Right renal pelvis (tissue), 4 donors: ENCODE data around the gene CSNK2B. TPM values are rescaled to one million over a fixed set of nuclear protein-coding genes. Genes with fewer than 3 reads are reported as not detected.

ENCODE experiments used
- DNase-seq, 4 donors: peaks; one replicate each; pipeline ENCODE4 v3.0.0-alpha.2; 2013; ENCODE audit warnings: low read depth in 4 of 4, low spot score in 3 of 4, missing footprints in 1 of 4
- polyA plus RNA-seq, 4 donors: library from polyadenylated mRNA; unstranded; fragments of 120-200 nt; gene quantifications; one replicate each; pipeline ENCODE4 v1.2.1, GENCODE V29; 2013; ENCODE audit not compliant: insufficient read length in 4 of 4

The CSNK2B gene
- polyA plus RNA-seq, 4 donors, result 237 to 255 (median 246) TPM

DNA sequence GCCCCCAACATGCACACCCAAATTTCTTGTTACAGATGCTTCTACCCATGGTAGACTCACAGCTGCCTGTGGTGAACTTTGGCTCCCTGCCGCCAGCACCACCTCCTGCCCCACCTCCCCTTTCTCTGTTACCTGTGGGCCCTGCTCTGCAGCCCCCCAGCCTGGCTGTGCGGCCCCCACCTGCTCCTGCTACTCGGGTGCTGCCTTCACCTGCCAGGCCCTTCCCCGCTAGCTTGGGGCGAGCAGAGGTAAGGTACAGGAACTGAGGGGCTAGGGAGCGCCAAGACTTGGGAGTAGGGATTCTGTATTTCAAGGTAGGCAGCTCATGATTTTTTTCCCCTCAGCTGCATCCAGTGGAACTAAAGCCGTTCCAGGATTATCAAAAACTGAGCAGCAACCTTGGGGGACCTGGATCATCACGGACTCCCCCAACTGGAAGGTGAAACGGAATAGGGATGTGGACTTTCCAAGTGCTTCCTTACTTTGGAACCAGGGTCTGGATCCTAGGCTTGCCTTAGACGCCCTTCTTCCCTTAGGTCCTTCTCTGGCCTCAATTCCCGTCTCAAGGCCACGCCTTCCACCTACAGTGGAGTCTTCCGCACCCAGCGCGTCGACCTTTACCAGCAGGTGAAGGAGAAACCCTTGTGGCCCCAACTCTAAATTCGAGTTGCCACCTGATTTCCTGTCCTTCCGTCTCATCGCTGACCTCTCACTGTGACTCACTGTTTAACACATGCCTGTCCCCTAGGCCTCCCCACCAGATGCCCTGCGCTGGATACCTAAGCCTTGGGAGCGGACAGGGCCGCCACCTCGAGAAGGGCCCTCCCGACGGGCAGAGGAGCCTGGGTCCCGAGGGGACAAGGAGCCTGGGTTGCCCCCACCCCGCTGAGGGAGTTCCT, 28.9 kb upstream of the CSNK2B start:
- DNase-seq, result no peak

DNA sequence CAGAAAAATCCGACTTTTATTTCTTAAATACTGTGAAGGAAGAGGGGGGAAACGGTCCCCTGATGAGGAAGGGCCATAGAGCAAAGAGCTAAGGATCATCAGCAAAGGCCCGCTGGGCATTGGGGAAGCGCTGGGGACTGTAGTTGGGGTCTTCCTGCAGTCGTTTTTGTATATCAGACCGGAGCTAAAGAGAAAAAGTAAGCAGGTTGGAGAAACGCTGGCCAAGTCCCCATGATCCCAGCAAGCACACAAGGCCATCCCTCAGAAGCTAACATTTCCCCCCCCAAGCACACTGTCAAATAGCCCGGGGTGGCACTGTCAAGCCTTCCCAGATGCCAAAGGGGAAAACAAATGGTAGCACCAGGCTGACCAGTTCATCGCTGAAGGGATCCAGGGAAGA, 26.8 kb upstream of the CSNK2B start:
- no peak for DNase-seq

DNA sequence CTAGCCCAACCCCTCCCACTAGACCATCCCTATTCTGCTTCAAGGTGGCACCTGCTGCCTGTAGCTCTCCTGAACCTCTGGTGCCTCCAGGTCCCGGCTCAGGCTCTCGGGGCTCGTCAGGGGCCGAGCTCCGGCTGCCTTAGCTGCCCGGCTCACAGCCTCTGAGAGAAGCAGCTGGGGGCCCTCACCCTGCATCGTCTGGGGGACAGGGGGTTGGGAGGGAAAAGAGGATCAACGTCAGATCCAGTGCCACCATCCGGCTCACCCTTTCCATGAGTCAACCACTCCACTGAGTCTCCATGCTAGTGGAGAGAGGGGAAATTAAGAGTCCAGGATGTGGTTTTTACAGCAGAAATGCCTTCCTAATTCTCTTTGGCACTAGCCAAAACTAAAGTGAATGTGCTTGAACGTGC, 26.4 kb upstream of the CSNK2B start:
- no peak for DNase-seq

DNA sequence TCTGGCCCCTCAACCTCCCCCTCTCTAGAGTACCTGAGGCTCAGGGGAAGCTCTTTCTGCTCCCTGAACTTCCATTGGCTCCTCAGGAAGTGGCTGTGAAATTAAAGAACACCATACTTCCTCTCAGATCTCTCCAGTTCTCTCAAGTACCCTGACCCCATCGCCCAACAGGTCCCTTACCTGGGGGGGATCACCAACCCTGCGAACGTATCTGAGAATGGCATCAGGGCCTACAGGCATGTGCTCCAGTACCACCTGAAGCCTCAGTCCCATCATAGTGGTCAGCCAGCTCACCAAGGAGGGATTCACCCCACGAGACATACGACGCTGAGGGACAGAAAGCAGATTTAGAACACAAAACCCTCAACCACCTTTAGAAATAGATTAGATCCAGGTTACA, 25.3 kb upstream of the CSNK2B start:
- no peak for DNase-seq

DNA sequence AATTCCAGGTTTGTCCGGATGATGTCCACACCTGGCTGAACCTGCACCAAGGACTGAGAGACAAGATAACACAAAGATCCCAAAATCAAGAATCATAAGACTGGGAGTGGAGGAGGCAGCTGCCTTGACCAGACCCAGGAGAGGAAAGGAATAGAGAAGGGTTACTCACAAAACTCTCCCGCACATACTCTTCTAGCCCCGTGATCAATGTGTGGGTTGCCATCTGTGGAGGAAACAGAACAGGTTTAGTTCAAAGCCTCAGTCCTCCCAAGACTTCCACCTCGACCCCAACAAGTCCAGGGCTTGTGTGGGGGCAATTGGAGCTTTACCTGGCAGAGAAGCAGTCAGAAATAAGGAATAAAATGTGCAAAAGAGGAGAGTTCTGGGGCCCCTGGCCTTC, 24.5 kb upstream of the CSNK2B start:
- no peak for DNase-seq

DNA sequence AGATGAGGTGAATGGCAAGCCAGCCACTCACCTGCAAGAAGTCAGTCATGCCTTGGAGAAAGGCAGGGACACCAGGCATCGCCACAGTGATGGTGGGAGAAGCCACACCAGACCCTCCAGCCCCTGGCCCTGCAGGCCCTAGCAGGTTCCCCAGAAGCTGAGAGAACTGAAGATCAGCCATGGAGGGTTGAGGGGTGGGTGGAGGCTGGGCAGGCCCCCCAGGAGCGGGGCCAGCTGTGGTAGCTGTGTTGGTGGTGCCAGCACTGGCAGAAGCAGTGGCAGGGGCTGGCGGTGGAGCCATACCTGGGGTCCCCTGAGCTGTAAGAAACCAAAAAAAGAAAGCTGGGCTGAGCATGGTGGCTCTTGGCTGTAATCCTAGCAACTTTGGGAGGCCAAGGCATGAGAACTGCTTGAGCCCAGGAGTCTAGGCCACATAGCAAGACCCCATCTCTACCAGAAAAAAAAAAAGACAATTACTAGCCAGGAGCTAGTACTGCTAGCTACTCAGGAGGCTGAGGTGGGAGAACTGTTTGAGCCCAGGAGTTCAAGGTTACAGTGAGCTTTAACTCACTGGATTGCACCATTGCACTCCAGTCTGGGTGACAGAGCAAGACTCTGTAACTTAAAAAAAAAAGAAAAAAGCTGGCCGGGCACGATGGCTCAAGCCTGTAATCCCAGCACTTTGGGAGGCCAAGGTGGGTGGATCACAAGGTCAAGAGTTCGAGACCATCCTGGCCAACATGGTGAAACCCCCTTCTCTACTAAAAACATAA, 22.9 kb upstream of the CSNK2B start:
- no peak for DNase-seq

DNA sequence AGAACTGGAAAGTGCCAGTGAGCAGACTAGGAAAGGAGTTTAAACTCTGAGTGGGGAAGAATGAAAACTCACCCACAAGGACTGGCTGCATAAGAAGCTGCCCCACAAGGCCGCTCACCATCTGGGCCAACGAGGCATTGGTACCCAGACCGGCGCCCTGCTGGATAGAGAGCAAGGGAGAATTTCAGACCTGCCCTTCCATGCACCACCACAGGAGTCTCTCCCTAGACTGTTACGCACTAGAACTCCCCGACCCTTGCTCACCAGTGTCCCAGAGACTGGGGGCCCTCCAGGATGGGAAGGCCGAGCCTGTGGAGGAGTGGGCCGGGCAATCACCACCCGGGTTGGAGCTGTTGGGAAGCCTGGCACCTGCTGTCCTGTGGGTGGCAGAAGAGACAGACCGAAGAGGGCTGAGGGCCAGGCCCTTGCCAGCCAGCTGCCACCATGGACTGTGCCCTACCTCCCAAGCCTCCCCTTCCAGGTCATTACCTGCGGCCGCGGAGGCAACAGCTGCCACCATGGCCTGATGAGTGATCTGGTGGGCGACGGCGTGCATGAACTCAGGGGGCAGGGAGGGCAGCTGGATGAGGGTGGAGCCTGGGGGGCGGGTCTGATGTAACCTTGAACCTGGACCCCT, 21.9 kb upstream of the CSNK2B start:
- DNase-seq, result no peak

DNA sequence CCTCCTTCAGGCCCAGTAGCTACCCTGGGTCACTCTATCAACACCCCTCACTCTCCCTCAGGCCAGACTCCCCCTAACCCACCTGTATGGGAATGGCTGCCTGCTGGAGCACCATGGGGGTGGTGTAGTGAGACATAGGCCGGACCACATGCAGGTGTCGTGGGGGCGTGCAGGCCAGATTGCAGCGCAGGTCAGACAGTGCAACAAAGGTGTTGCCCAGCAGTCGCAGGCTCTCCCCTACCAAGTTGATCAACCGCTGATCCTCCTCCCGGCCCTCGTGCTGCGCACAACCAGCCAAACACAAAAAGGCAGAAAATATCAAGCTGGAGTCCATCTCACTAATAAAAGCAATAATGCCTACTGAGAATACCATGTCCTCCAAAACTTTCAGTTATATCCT, 20.6 kb upstream of the CSNK2B start:
- DNase-seq, result no peak

DNA sequence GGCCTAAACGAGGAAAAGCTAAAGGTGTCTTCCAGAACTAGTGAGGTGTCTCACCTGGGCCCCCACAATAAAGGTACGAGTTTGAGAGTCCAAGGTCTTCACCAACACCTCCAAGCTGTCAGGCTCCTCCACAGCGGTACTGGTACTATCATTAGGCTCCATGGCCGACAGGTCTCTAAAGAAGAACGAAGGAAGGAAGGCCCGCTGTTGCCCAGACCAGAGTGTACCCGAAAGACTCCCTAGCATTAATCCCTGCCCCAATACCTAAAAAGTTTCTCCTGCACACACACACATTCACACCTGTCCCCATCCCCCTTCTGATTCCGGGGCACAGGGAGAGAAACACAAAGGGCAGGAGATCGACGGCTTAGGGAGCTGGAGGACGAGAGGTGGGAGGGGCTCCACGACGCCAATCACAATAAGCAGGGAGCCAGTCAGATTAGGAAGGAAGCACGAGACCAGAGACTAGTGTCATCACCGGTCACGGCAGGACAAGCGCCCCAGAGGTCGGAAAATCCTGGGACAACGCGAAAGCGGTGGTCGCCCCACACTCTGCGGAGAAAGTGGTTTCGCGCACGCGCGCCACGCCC, 14.2 kb upstream of the CSNK2B start:
- DNase-seq, result peak in 1 of 4 donors; percentile 56

DNA sequence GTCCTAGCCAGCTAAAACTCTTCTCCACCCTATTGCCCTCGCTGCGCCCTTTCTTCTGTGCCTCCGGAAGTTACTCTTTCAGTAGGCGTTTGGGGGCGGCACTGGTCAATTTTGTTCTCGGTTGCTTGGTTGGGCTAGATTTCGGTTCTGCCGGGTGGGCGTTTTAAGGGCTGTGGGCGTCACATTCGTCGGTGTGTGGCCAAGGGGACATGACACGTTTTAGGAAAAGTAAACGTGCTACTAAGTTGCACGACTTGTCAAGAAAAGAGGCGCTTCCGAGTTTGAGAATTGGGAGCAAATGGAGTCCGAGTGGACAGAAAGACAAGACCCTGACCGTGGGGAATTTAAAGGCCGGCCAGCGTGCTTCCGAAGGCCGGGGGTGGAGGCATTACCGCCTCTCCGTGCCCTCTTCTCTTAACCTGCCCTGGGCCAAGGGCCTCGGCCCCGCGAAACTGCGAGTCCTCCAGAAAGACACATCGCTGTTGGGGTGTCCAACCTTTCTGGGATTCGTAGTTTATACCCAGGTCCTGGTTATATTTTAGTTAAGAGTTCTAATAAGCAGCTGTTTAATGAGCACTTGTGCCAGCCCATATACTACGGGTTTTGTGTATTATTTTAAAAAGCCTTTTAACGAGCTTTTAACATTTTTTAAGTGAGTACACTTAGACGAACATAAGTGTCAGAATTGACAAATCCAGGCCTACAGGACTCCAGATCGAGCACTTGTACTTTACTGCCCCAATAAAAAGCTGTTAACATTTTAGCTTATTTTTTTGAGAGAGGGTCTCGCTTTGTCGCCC, 12.8 kb upstream of the CSNK2B start:
- no peak for DNase-seq

DNA sequence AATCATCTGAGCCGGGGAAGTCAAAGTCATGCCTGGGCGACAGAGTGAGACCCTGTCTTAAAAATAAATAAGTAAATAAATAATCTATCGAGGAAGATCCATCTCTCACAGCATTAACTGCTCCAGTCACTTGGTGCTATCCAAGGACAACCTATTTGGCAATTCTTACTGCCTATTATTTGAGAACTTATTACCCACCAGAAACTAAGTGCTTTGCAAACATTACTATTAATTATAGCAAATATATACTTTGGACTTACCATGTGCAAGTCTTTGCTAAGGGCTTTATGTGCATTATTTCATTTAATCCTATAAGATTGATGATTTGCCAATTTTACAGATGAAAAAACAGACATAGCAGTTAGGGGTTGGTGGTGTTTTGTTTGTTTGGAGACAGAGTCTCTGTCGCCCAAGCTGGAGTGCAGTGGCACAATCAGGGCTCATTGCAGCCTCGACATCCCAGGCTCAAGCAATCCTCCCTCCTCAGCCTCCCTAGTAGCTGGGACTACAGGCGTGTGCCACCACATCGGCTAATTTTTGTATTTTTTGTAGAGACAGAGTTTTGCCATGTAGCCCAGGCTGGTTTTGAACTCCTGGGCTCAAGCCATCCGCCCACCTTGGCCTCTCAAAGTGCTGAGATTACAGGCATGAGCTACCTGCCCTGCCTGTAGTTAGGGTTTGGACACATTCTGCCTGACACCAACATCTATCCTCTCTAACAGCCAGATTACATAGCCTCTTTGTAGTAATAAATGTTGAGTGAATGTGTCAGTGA, 11.1 kb upstream of the CSNK2B start:
- DNase-seq, result no peak

GRCh38 chr6:31655349-31656237, 10.3 kb upstream of the CSNK2B start, which contains the start of gene APOM:
Gene APOM (plus strand): TSS chr6:31655894. CDS start chr6:31655967, 73 bp downstream.
- DNase-seq, result no peak

DNA sequence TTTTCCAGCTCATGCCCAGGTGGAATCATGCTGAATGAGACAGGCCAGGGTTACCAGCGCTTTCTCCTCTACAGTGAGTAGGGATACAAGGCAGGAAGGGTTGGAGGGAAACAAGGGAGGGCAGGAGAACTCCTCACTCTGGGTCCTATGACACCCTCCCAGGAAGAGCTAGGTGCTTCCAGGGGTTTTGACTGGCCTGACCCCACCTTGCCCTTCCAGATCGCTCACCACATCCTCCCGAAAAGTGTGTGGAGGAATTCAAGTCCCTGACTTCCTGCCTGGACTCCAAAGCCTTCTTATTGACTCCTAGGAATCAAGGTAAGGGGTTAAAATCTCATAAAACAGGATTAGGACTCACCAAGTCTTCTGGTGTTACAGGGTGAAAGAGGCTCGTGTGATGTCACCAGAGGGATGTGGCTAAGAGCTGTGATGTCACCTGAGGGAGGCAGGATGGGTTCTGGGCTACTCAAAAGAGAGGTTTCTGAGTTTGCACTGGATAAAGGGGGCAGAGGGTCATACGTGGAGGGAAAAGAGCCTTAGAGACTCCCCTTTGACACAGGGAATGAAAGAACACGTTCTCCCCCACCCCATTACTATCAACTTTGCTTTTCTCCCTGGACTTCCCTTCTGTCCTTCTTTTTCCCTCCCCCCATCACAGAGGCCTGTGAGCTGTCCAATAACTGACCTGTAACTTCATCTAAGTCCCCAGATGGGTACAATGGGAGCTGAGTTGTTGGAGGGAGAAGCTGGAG, 8.3 kb upstream of the CSNK2B start:
- DNase-seq, result no peak

DNA sequence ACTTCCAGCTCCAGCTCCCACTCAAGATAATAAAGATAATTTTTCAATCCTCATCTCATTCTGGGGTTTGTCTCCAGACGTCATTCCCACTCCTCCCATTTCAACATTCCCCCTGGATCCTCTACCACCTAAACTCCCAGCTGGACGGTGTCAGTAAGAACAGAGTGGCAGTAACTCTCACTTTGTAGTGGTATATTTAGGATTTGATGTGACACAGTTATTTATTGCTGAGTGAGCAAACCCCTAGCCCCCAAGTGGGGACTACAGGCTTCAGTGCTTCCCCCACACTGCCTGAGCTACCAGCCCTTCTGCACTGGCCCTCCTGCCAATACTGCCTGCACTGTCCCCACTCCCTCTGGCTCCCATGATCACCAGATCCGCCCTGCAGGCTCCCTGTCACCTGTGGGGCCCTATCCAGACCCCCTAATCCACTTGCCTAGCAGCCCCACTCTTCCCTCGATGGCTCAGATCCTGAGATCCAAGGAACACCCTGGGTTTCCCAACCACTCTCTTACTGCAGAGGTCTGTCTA, 7.7 kb upstream of the CSNK2B start:
- DNase-seq, result no peak

DNA sequence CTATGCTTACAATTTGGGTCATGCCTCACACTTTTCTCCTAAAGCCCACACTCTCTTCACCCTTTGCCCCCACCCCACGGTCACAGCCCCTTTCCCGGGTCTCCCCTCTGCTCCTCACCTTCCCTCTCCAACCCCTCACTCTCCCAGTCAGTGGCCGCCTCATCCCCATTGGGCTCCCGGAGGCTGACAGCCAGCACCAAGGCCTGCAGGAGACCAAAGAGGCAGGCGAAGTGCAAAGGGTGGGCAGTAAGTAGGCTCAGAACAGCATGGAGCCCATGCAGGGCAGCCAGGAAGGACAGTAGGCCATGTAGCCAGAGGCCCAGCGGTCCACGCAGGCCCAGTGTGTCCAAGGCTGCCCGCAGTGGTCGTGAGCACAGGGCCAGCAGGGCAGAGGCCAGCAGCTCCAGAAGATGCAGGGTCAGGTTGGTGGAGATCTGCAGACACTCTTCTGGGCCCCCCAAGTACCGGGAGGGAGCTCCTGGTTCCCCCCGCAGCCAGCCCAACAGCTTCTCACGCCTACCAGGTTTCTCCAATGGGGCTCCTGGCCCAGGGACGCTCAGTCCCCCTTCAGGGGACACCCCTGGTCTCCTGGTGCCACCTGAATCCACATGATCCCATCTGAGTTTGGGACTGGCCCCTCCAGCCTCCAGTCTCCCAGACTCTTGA, 6.8 kb upstream of the CSNK2B start:
- no peak for DNase-seq

DNA sequence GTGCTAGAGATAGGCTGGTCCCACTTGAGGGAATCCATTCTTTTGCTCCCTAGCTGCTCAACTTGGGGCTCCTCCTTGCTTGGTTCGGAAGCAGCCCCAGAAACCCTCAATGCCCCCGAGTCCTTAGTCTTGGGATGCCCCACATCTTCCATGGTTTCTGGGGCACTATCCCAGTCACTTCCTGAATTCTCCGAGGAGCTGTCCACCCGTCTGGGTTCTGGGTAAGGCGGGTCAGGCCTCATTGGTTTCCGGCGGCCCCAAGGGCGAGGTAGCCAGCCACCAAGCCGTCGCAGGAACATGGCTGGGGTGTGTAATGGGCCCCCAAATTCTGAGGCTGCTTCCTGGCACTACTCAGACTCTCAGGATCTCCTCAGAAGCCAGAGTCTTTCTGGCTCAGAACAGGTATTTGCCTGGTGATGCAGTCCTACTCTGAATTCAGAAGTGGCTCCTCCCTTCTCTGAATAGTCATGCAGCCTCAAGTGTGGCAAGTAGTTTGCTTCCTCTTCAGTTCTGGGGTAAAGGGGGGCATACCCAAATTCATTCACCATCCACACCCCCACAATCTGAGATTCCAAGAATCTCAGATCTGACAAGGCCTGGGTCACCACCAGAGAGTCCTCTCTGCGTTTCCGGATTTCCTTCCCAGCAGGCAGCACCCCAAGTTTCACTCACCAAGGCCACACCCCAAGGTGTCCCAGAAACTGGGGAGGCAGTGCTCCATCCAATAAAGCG, 6.1 kb upstream of the CSNK2B start:
- no peak for DNase-seq
